LNCaP clone FGC (cell line): ENCODE results near the gene CCSER1.

ENCODE experiments used
- DNase-seq: peaks from one replicate; pipeline ENCODE4 v3.0.0-alpha.2; 2011; ENCODE audit warnings: low read depth
- H3K4me3 ChIP-seq: 2 replicates; pipeline ENCODE4 v1.5.1; 2011; ENCODE audit warnings: mild to moderate bottlenecking, low read depth, low read length, control low read depth
- CTCF ChIP-seq: IDR thresholded peaks from 2 replicates; pipeline ENCODE4 v1.5.1; 2012; ENCODE audit warnings: mild to moderate bottlenecking; ENCODE audit not compliant: control insufficient read depth, insufficient read depth; ENCODE audit errors: extremely low read depth

CCSER1 gene

DNA sequence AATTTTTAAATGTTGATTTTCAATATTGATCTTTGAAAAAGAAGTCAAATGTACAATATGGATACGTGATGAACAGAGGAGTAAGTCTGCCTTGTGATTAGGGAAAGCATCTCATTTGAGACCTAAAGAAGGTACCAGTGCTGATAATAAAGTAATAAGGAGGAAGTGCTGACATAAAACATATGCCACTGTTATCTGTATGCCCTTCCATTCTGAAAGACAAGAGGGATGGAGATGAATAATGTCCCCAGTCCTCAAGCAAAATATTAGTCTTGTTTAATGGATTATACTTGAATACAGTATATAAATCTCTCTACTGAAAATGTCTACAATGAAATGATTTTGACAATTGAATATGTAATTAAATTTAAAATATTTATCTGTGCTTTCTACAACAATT is 58.2 kb downstream of the CCSER1 start:
- H3K4me3 ChIP-seq = no peak overlapping the region
- TF ChIP-seq CTCF = no peak
- no peak for DNase-seq

- no peak for DNase-seq
- no peak for TF ChIP-seq CTCF
- no peak overlapping the region for H3K4me3 ChIP-seq
Measured at GRCh38 chr4:90186229-90186628, 59.0 kb downstream of the CCSER1 start.

GRCh38 chr4:90187148-90187884 is 60.1 kb downstream of the CCSER1 start:
- no peak for TF ChIP-seq CTCF

GRCh38 chr4:90189178-90189577 is 62.0 kb downstream of the CCSER1 start:
- DNase-seq = no peak
- TF ChIP-seq CTCF = no peak
- no peak overlapping the region for H3K4me3 ChIP-seq

More at GRCh38 chr4:90187148-90187884, 60.1 kb downstream of the CCSER1 start:
- no peak overlapping the region for H3K4me3 ChIP-seq
- DNase-seq = no peak

- TF ChIP-seq CTCF = no peak
- no peak for DNase-seq
Measured at GRCh38 chr4:90189946-90190345, 62.8 kb downstream of the CCSER1 start.

GRCh38 chr4:90190525-90190924 is 63.3 kb downstream of the CCSER1 start:
- DNase-seq = no peak
- no peak overlapping the region for H3K4me3 ChIP-seq
- TF ChIP-seq CTCF = no peak

More at GRCh38 chr4:90189946-90190345, 62.8 kb downstream of the CCSER1 start:
- no peak overlapping the region for H3K4me3 ChIP-seq
